Measurements from ENCODE around the gene SMARCC1. TPM values are rescaled to one million over a fixed set of nuclear protein-coding genes. Genes with fewer than 3 reads are reported as not detected.
A peak's percentile ranks its signal among the peaks of the same experiment; 100 is the strongest.
"Not testable (repeated sequence)": the region's sequence is repeated elsewhere in the genome, so short reads cannot be mapped to it uniquely, and the experiment has no call there.

Gene SMARCC1
- total RNA-seq, 2 donors from 2014 or later: 98.0 to 118 TPM

GRCh38 chr3:47791193-47791855 lies 9.6 kb upstream of the SMARCC1 start:
- no peaks in the 10 kb centered on the region for H3K9me3 Mint-ChIP-seq
- H3K4me3 Mint-ChIP-seq: no peak overlapping the region
- H3K4me1 Mint-ChIP-seq (ENCODE audit: low read depth): peaks cover 13% of the 10 kb centered on the region
- no peaks in the 10 kb centered on the region for H3K27me3 Mint-ChIP-seq (ENCODE audit: low read depth)
- H3K36me3 Mint-ChIP-seq (ENCODE audit: insufficient read depth in 2 of 2): no peaks in the 10 kb centered on the region
- no peak overlapping the region for H3K27ac Mint-ChIP-seq
- ATAC-seq (replicated peaks in 1 of 2) (no peak), DNase-seq (no peak)

- DNase-seq: no peak
- Mint-ChIP-seq H3K4me3 (no peak overlapping the region), H3K36me3 (ENCODE audit: insufficient read depth in 2 of 2) (peaks cover 0 to 5% of the 10 kb centered on the region in 2 donors), H3K27ac (no peak overlapping the region), H3K9me3 (no peaks in the 10 kb centered on the region), H3K4me1 (ENCODE audit: low read depth) (peaks cover 40% of the 10 kb centered on the region), H3K27me3 (ENCODE audit: low read depth) (no peaks in the 10 kb centered on the region)
- no peak for ATAC-seq (replicated peaks in 1 of 2)
These were observed 2.0 kb upstream of the SMARCC1 start for GRCh38 chr3:47783673-47784072.

GRCh38 chr3:47782446-47783308 lies 984 bp upstream of the SMARCC1 start:
- H3K36me3 Mint-ChIP-seq (ENCODE audit: insufficient read depth in 2 of 2): peaks cover 0 to 5% of the 10 kb centered on the region in 2 donors
- H3K27me3 Mint-ChIP-seq (ENCODE audit: low read depth): no peaks in the 10 kb centered on the region
- peak overlapping the region; percentile 88 to 96 for H3K4me3 Mint-ChIP-seq
- H3K9me3 Mint-ChIP-seq: no peaks in the 10 kb centered on the region
- ATAC-seq (replicated peaks in 1 of 2) (no peak), DNase-seq (no peak)
- H3K4me1 Mint-ChIP-seq (ENCODE audit: low read depth): peaks cover 34% of the 10 kb centered on the region
- H3K27ac Mint-ChIP-seq: peak overlapping the region; percentile 90

GRCh38 chr3:47780741-47781684 lies 680 bp downstream of the SMARCC1 start:
- peak overlapping the region; percentile 96 to 99 for H3K4me3 Mint-ChIP-seq
- peaks cover 0 to 5% of the 10 kb centered on the region in 2 donors for H3K36me3 Mint-ChIP-seq (ENCODE audit: insufficient read depth in 2 of 2)
- peak overlapping the region; percentile 97 for H3K27ac Mint-ChIP-seq
- ATAC-seq (replicated peaks in 1 of 2) (peak; percentile 45 to 55), DNase-seq (peak; percentile 77 to 80)
- H3K4me1 Mint-ChIP-seq (ENCODE audit: low read depth): peaks cover 34% of the 10 kb centered on the region
- H3K27me3 Mint-ChIP-seq (ENCODE audit: low read depth): no peaks in the 10 kb centered on the region
- no peaks in the 10 kb centered on the region for H3K9me3 Mint-ChIP-seq

- Mint-ChIP-seq H3K4me1 (ENCODE audit: low read depth) (peaks cover 41% of the 10 kb centered on the region), H3K27me3 (ENCODE audit: low read depth) (no peaks in the 10 kb centered on the region), H3K4me3 (peak overlapping the region in 1 of 2 donors; percentile 99), H3K9me3 (no peaks in the 10 kb centered on the region), H3K36me3 (ENCODE audit: insufficient read depth in 2 of 2) (peaks cover 3 to 5% of the 10 kb centered on the region in 2 donors), H3K27ac (no peak overlapping the region)
- ATAC-seq (replicated peaks in 1 of 2) (no peak), DNase-seq (no peak)
These were observed 2.9 kb downstream of the SMARCC1 start for GRCh38 chr3:47778746-47779145.

- Mint-ChIP-seq H3K27me3 (ENCODE audit: low read depth) (no peaks in the 10 kb centered on the region), H3K27ac (no peak overlapping the region), H3K4me1 (ENCODE audit: low read depth) (peaks cover 11% of the 10 kb centered on the region), H3K9me3 (no peaks in the 10 kb centered on the region), H3K36me3 (ENCODE audit: insufficient read depth in 2 of 2) (peaks cover 9 to 17% of the 10 kb centered on the region in 2 donors), H3K4me3 (no peak overlapping the region)
- DNase-seq (no peak), ATAC-seq (replicated peaks in 1 of 2) (no peak)
These were observed 8.9 kb downstream of the SMARCC1 start for GRCh38 chr3:47772788-47773187.

- Mint-ChIP-seq H3K27ac (no peak overlapping the region), H3K4me1 (ENCODE audit: low read depth) (peaks cover 11% of the 10 kb centered on the region), H3K4me3 (no peak overlapping the region), H3K27me3 (ENCODE audit: low read depth) (no peaks in the 10 kb centered on the region), H3K36me3 (ENCODE audit: insufficient read depth in 2 of 2) (peaks cover 9 to 17% of the 10 kb centered on the region in 2 donors), H3K9me3 (no peaks in the 10 kb centered on the region)
- ATAC-seq (replicated peaks in 1 of 2) (no peak), DNase-seq (no peak)
These were observed 9.6 kb downstream of the SMARCC1 start for GRCh38 chr3:47772047-47772446.

- Mint-ChIP-seq H3K27ac (no peak overlapping the region), H3K27me3 (ENCODE audit: low read depth) (no peaks in the 10 kb centered on the region), H3K4me3 (no peak overlapping the region), H3K9me3 (no peaks in the 10 kb centered on the region), H3K4me1 (ENCODE audit: low read depth) (peaks cover 5% of the 10 kb centered on the region), H3K36me3 (ENCODE audit: insufficient read depth in 2 of 2) (peaks cover 8 to 12% of the 10 kb centered on the region in 2 donors)
- DNase-seq (no peak), ATAC-seq (replicated peaks in 1 of 2) (no peak)
These were observed 15.5 kb downstream of the SMARCC1 start for GRCh38 chr3:47766186-47766585.

GRCh38 chr3:47762233-47762632 lies 19.5 kb downstream of the SMARCC1 start:
- H3K27ac Mint-ChIP-seq: peak overlapping the region; percentile 45
- peaks cover 2 to 10% of the 10 kb centered on the region in 2 donors for H3K36me3 Mint-ChIP-seq (ENCODE audit: insufficient read depth in 2 of 2)
- H3K27me3 Mint-ChIP-seq (ENCODE audit: low read depth): no peaks in the 10 kb centered on the region
- no peak overlapping the region for H3K4me3 Mint-ChIP-seq
- no peaks in the 10 kb centered on the region for H3K4me1 Mint-ChIP-seq (ENCODE audit: low read depth)
- DNase-seq: no peak
- ATAC-seq (replicated peaks in 1 of 2): no peak
- no peaks in the 10 kb centered on the region for H3K9me3 Mint-ChIP-seq

- Mint-ChIP-seq H3K4me1 (ENCODE audit: low read depth) (no peaks in the 10 kb centered on the region), H3K36me3 (ENCODE audit: insufficient read depth in 2 of 2) (peaks cover 6 to 15% of the 10 kb centered on the region in 2 donors), H3K27ac (peak overlapping the region; percentile 22), H3K9me3 (no peaks in the 10 kb centered on the region), H3K27me3 (ENCODE audit: low read depth) (no peaks in the 10 kb centered on the region), H3K4me3 (no peak overlapping the region)
- ATAC-seq (replicated peaks in 1 of 2) (no peak), DNase-seq (no peak)
These were observed 20.6 kb downstream of the SMARCC1 start for GRCh38 chr3:47761046-47761445.

GRCh38 chr3:47760207-47760606 lies 21.5 kb downstream of the SMARCC1 start:
- not testable (repeated sequence) for H3K27ac Mint-ChIP-seq; DNase-seq; ATAC-seq (replicated peaks in 1 of 2); H3K9me3 Mint-ChIP-seq; H3K27me3 Mint-ChIP-seq (ENCODE audit: low read depth); H3K4me1 Mint-ChIP-seq (ENCODE audit: low read depth); H3K4me3 Mint-ChIP-seq
- peaks cover 6 to 15% of the 10 kb centered on the region in 2 donors for H3K36me3 Mint-ChIP-seq (ENCODE audit: insufficient read depth in 2 of 2)

- DNase-seq (no peak), ATAC-seq (replicated peaks in 1 of 2) (no peak)
- no peak overlapping the region for H3K4me3 Mint-ChIP-seq
- no peak overlapping the region for H3K27ac Mint-ChIP-seq
- no peaks in the 10 kb centered on the region for H3K9me3 Mint-ChIP-seq
- H3K36me3 Mint-ChIP-seq (ENCODE audit: insufficient read depth in 2 of 2): peaks cover 3 to 15% of the 10 kb centered on the region in 2 donors
- no peaks in the 10 kb centered on the region for H3K4me1 Mint-ChIP-seq (ENCODE audit: low read depth)
- no peaks in the 10 kb centered on the region for H3K27me3 Mint-ChIP-seq (ENCODE audit: low read depth)
These were observed 23.2 kb downstream of the SMARCC1 start for GRCh38 chr3:47758261-47759025.
